ENCODE measurements around the gene ST3GAL3. TPM values are rescaled to one million over a fixed set of nuclear protein-coding genes. Genes with fewer than 3 reads are reported as not detected.

The ST3GAL3 gene
- total RNA-seq, 1 donor from 2014 or later, result 14.9 TPM

- H3K36me3 Mint-ChIP-seq (ENCODE audit: low read depth, unreplicated experiment), result peaks cover 15% of the 10 kb centered on the region
- TF ChIP-seq CTCF (IDR thresholded peaks at IDR 0.05; ENCODE audit: unreplicated experiment), result no peak
- no peak overlapping the region for H3K4me3 Mint-ChIP-seq (ENCODE audit: unreplicated experiment)
- DNase-seq (ENCODE audit: low spot score), result no peak
- H3K27ac Mint-ChIP-seq (ENCODE audit: unreplicated experiment), result no peak overlapping the region
- peaks cover 4% of the 10 kb centered on the region for H3K27me3 Mint-ChIP-seq (ENCODE audit: unreplicated experiment)
- no peaks in the 10 kb centered on the region for H3K4me1 Mint-ChIP-seq (ENCODE audit: unreplicated experiment)
- no peaks in the 10 kb centered on the region for H3K9me3 Mint-ChIP-seq (ENCODE audit: unreplicated experiment)
Measured at GRCh38 chr1:43921022-43921421, 213.7 kb downstream of the ST3GAL3 start.

GRCh38 chr1:43924516-43924915, 217.2 kb downstream of the ST3GAL3 start:
- H3K36me3 Mint-ChIP-seq (ENCODE audit: low read depth, unreplicated experiment), result peaks cover 15% of the 10 kb centered on the region
- DNase-seq (ENCODE audit: low spot score), result no peak
- peaks cover 3% of the 10 kb centered on the region for H3K27me3 Mint-ChIP-seq (ENCODE audit: unreplicated experiment)
- no peak overlapping the region for H3K27ac Mint-ChIP-seq (ENCODE audit: unreplicated experiment)
- no peak overlapping the region for H3K4me3 Mint-ChIP-seq (ENCODE audit: unreplicated experiment)
- TF ChIP-seq CTCF (IDR thresholded peaks at IDR 0.05; ENCODE audit: unreplicated experiment), result no peak
- H3K4me1 Mint-ChIP-seq (ENCODE audit: unreplicated experiment), result no peaks in the 10 kb centered on the region
- H3K9me3 Mint-ChIP-seq (ENCODE audit: unreplicated experiment), result no peaks in the 10 kb centered on the region

- TF ChIP-seq CTCF (IDR thresholded peaks at IDR 0.05; ENCODE audit: unreplicated experiment), result no peak
- Mint-ChIP-seq H3K27ac (ENCODE audit: unreplicated experiment) (no peak overlapping the region), H3K4me3 (ENCODE audit: unreplicated experiment) (no peak overlapping the region), H3K9me3 (ENCODE audit: unreplicated experiment) (no peaks in the 10 kb centered on the region), H3K27me3 (ENCODE audit: unreplicated experiment) (no peaks in the 10 kb centered on the region), H3K36me3 (ENCODE audit: low read depth, unreplicated experiment) (peaks cover 15% of the 10 kb centered on the region), H3K4me1 (ENCODE audit: unreplicated experiment) (no peaks in the 10 kb centered on the region)
- DNase-seq (ENCODE audit: low spot score), result no peak
Measured at GRCh38 chr1:43925846-43926245, 218.5 kb downstream of the ST3GAL3 start.

DNA sequence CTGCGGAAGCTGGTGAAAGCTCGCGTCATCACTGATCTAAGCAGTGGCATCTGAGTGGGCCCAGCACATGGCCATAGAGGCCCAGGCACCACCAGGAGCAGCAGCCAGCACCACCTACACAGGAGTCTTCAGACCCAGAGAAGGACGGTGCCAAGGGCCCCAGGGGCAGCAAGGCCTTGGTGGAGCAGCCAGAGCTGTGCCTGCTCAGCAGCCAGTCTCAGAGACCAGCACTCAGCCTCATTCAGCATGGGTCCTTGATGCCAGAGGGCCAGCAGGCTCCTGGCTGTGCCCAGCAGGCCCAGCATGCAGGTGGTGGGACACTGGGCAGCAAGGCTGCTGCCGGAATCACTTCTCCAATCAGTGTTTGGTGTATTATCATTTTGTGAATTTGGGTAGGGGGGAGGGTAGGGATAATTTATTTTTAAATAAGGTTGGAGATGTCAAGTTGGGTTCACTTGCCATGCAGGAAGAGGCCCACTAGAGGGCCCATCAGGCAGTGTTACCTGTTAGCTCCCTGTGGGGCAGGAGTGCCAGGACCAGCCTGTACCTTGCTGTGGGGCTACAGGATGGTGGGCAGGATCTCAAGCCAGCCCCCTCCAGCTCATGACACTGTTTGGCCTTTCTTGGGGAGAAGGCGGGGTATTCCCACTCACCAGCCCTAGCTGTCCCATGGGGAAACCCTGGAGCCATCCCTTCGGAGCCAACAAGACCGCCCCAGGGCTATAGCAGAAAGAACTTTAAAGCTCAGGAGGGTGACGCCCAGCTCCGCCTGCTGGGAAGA, 223.0 kb downstream of the ST3GAL3 start:
- peaks cover 10% of the 10 kb centered on the region for H3K27me3 Mint-ChIP-seq (ENCODE audit: unreplicated experiment)
- H3K9me3 Mint-ChIP-seq (ENCODE audit: unreplicated experiment), result no peaks in the 10 kb centered on the region
- no peak overlapping the region for H3K4me3 Mint-ChIP-seq (ENCODE audit: unreplicated experiment)
- peak; percentile 68 for TF ChIP-seq CTCF (IDR thresholded peaks at IDR 0.05; ENCODE audit: unreplicated experiment)
- peaks cover 13% of the 10 kb centered on the region for H3K36me3 Mint-ChIP-seq (ENCODE audit: low read depth, unreplicated experiment)
- peaks cover 4% of the 10 kb centered on the region for H3K4me1 Mint-ChIP-seq (ENCODE audit: unreplicated experiment)
- no peak overlapping the region for H3K27ac Mint-ChIP-seq (ENCODE audit: unreplicated experiment)
- peak; percentile 40 for DNase-seq (ENCODE audit: low spot score)

DNA sequence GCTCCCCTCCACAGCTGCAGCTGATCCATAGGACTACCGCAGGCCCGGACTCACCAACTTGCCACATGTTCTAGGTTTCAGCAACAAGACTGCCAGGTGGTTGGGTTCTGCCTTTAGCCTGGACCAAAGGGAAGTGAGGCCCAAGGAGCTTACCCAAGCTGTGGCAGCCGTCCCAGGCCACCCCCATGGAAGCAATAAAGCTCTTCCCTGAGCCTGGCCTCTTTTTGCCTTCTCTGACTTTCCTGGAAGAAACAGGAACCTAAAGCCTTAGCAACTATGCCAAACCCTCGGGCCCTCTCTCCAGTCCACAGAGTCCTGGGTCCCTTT, 223.6 kb downstream of the ST3GAL3 start:
- Mint-ChIP-seq H3K9me3 (ENCODE audit: unreplicated experiment) (no peaks in the 10 kb centered on the region), H3K36me3 (ENCODE audit: low read depth, unreplicated experiment) (peaks cover 8% of the 10 kb centered on the region), H3K27me3 (ENCODE audit: unreplicated experiment) (peaks cover 12% of the 10 kb centered on the region), H3K4me3 (ENCODE audit: unreplicated experiment) (no peak overlapping the region), H3K27ac (ENCODE audit: unreplicated experiment) (no peak overlapping the region), H3K4me1 (ENCODE audit: unreplicated experiment) (peaks cover 4% of the 10 kb centered on the region)
- no peak for DNase-seq (ENCODE audit: low spot score)
- no peak for TF ChIP-seq CTCF (IDR thresholded peaks at IDR 0.05; ENCODE audit: unreplicated experiment)

Measured in endothelial cell (in vitro differentiated cells).